ENCODE results near the gene AXDND1. TPM values are rescaled to one million over a fixed set of nuclear protein-coding genes. Genes with fewer than 3 reads are reported as not detected.
"Not testable (repeated sequence)": the region's sequence is repeated elsewhere in the genome, so short reads cannot be mapped to it uniquely, and the experiment has no call there.

The AXDND1 gene
- polyA plus RNA-seq, 2 donors: not detected

DNA sequence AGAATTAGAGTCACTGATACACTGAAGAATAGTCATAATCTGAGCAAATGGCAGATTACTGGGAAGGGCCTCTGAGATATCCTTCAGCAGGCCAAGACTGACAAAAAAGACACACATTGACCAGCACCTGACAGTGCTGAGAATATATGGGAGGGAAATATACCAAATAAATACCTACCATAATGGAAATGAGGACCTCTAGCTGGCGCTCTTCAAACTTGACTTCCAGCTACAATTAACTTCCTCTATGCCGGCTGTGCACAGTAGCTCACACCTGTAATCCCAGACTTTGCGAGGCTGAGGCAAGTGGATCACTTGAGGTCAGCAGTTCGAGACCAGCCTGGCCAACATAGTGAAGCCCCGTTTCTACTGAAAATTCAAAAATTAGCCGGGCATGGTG is 140.4 kb downstream of the AXDND1 start:
- WGBS, 2 donors: 85 to 88% methylated on average over 6 of the region's 6 CpGs
- Histone ChIP-seq H3K27me3 (ENCODE audit: control insufficient read depth in 1 of 2, insufficient read depth in 2 of 2, low read length in 2 of 2) (no peaks in the 10 kb centered on the region), H3K27ac (ENCODE audit: low read depth in 2 of 2, low read length in 1 of 2) (no peak overlapping the region), H3K4me3 (ENCODE audit: low read depth in 1 of 2, low read length in 2 of 2) (no peak overlapping the region), H3K36me3 (ENCODE audit: control insufficient read depth in 2 of 2, insufficient read depth in 2 of 2, low read length in 1 of 2) (no peaks in the 10 kb centered on the region), H3K4me1 (ENCODE audit: control insufficient read depth in 2 of 2, insufficient read depth in 2 of 2, low read length in 1 of 2) (no peaks in the 10 kb centered on the region), H3K9me3 (ENCODE audit: control insufficient read depth in 2 of 2, insufficient read depth in 1 of 2, low read depth in 1 of 2, low read length in 1 of 2) (no peaks in the 10 kb centered on the region)

DNA sequence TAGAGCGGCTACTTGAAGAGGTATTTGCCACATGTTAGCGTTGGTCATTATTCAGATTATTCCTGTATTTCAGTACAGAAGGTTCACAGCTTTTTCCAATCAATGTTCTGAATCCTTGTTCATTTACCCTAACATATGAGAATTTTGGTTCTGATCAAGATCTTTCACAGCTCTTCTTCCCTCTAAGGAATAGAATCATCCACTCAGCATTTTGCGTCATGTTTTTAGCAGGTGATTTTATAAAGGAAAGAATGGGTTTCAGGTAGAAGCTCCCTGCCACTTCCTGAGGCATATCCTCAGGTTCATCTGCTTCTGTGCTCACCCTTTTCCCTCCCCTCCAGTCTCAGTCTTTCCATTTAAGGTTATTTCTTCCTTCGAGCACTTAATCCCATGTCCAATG is 143.6 kb downstream of the AXDND1 start:
- H3K27me3 ChIP-seq (ENCODE audit: control insufficient read depth in 1 of 2, insufficient read depth in 2 of 2, low read length in 2 of 2): no peaks in the 10 kb centered on the region
- no peak overlapping the region for H3K4me3 ChIP-seq (ENCODE audit: low read depth in 1 of 2, low read length in 2 of 2)
- H3K4me1 ChIP-seq (ENCODE audit: control insufficient read depth in 2 of 2, insufficient read depth in 2 of 2, low read length in 1 of 2): no peaks in the 10 kb centered on the region
- no peak overlapping the region for H3K27ac ChIP-seq (ENCODE audit: low read depth in 2 of 2, low read length in 1 of 2)
- no peaks in the 10 kb centered on the region for H3K9me3 ChIP-seq (ENCODE audit: control insufficient read depth in 2 of 2, insufficient read depth in 1 of 2, low read depth in 1 of 2, low read length in 1 of 2)
- 79 to 82% methylated on average over 4 of the region's 4 CpGs for WGBS, 2 donors
- H3K36me3 ChIP-seq (ENCODE audit: control insufficient read depth in 2 of 2, insufficient read depth in 2 of 2, low read length in 1 of 2): no peaks in the 10 kb centered on the region

DNA sequence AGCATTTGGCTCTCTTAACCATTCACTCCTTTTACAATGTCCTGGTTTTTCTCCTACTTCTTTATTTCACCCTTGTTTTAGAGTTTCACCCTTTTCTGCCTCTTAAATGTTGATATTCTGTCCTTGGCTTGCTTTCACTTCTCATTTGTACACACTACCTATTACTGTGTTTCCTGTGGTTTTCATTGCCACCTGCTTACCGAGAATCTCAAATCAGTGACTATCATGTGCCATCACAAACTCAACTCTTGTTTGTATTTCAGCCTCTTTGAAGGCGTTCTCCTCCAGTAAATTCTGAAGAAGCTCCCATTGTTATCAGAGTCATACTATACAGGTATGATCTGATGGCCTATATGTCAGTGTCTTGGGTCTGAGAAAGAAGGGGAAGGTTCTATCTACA is 144.3 kb downstream of the AXDND1 start:
- no peaks in the 10 kb centered on the region for H3K27me3 ChIP-seq (ENCODE audit: control insufficient read depth in 1 of 2, insufficient read depth in 2 of 2, low read length in 2 of 2)
- WGBS, 2 donors: 35 to 39% methylated on average over 2 of the region's 2 CpGs
- no peak overlapping the region for H3K4me3 ChIP-seq (ENCODE audit: low read depth in 1 of 2, low read length in 2 of 2)
- H3K9me3 ChIP-seq (ENCODE audit: control insufficient read depth in 2 of 2, insufficient read depth in 1 of 2, low read depth in 1 of 2, low read length in 1 of 2): no peaks in the 10 kb centered on the region
- no peaks in the 10 kb centered on the region for H3K4me1 ChIP-seq (ENCODE audit: control insufficient read depth in 2 of 2, insufficient read depth in 2 of 2, low read length in 1 of 2)
- no peaks in the 10 kb centered on the region for H3K36me3 ChIP-seq (ENCODE audit: control insufficient read depth in 2 of 2, insufficient read depth in 2 of 2, low read length in 1 of 2)
- H3K27ac ChIP-seq (ENCODE audit: low read depth in 2 of 2, low read length in 1 of 2): no peak overlapping the region

DNA sequence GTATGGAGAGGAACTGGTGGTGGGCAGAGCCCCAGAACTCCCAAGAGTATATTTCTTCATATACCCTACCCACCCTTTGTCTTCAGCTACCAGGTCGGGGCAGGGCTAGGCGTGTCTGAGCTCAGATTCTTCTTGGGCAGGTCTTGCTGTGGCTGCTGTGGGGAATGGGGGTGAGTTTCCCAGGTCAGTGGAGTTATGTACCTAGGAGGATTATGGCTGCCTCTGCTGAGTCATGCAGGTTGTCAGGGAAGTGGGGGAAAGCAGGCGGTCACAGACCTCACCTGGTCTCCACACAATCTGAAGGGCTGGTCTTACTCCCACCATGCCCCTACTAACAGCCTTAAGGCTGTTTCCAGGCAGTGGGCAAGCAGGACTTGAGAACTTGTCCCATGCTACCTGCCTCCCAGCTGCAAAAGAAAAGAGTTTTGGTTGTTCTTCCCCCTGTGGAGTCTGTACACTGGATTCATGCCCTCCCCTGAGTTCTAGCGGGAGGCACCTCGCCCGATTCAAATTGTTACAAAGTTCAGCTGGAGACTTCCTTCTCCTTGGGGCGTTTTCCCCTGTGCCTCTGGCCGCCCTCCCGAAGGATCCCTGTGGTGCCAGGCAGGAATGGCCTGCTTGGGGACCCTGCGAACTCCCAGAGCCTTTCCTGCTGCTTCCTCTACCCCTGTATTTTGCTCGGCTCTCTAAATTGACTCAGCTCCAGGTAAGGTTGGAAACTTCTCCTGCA is 151.4 kb downstream of the AXDND1 start:
- H3K27me3 ChIP-seq (ENCODE audit: control insufficient read depth in 1 of 2, insufficient read depth in 2 of 2, low read length in 2 of 2): no peaks in the 10 kb centered on the region
- WGBS, 2 donors: 60 to 62% methylated on average over 11 of the region's 11 CpGs
- H3K36me3 ChIP-seq (ENCODE audit: control insufficient read depth in 2 of 2, insufficient read depth in 2 of 2, low read length in 1 of 2): no peaks in the 10 kb centered on the region
- H3K9me3 ChIP-seq (ENCODE audit: control insufficient read depth in 2 of 2, insufficient read depth in 1 of 2, low read depth in 1 of 2, low read length in 1 of 2): no peaks in the 10 kb centered on the region
- H3K27ac ChIP-seq (ENCODE audit: low read depth in 2 of 2, low read length in 1 of 2): no peak overlapping the region
- H3K4me1 ChIP-seq (ENCODE audit: control insufficient read depth in 2 of 2, insufficient read depth in 2 of 2, low read length in 1 of 2): no peaks in the 10 kb centered on the region
- no peak overlapping the region for H3K4me3 ChIP-seq (ENCODE audit: low read depth in 1 of 2, low read length in 2 of 2)

DNA sequence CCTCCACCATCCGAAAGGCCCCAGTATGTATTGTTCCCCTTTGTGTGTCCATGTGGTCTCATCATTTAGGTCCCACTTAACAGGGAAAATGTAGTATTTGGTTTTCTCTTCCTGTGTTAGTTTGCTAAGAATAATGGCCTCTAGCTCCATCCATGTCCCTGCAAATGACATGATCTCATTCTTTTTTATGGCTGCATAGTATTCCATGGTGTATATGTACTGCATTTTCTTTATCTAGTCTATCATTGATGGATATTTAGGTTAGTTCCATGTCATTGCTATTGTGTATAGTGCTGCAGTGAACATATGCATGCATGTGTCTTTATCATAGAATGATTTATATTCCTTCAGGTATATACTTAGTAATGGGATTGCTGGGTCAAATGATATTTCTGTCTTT is 152.8 kb downstream of the AXDND1 start:
- H3K27me3 ChIP-seq (ENCODE audit: control insufficient read depth in 1 of 2, insufficient read depth in 2 of 2, low read length in 2 of 2); H3K27ac ChIP-seq (ENCODE audit: low read depth in 2 of 2, low read length in 1 of 2); H3K36me3 ChIP-seq (ENCODE audit: control insufficient read depth in 2 of 2, insufficient read depth in 2 of 2, low read length in 1 of 2); H3K4me3 ChIP-seq (ENCODE audit: low read depth in 1 of 2, low read length in 2 of 2); H3K9me3 ChIP-seq (ENCODE audit: control insufficient read depth in 2 of 2, insufficient read depth in 1 of 2, low read depth in 1 of 2, low read length in 1 of 2); H3K4me1 ChIP-seq (ENCODE audit: control insufficient read depth in 2 of 2, insufficient read depth in 2 of 2, low read length in 1 of 2): not testable (repeated sequence)
- 94 to 96% methylated on average over 1 of the region's 1 CpG for WGBS, 2 donors

DNA sequence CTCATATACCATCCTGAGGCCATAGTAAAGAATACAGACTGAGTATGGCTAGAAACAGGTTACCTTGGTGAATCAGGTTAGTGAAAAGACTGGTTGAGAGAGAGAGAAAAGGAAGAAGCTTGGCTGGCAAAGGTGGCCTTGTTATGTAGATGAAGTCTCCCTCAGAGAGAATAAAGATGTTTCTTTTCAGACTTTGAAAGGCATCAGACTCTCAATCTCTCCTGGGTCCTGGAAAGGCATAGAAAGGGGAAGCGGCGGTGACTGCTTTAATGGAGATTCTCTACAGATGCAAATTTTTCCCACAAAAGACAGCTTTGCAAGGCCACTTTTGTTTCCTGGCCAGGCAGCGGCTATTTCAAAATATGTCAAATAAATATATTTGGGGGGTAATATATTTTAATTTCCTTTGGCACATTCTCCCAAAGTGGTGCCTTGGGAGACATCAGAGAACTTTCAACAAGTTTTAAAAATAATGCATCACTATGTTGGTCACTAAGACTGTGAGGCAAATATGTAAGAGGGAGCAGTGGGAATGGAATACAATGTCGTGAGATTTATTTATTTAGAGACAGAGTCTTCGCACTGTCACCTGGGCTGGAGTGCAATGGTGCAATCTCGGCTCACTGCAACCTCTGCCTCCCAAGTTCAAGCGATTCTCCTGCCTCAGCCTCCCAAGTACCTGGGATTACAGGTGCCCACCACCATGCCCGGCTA is 163.9 kb downstream of the AXDND1 start:
- 79% methylated on average over 8 of the region's 8 CpGs for WGBS, 2 donors
- no peaks in the 10 kb centered on the region for H3K4me1 ChIP-seq (ENCODE audit: control insufficient read depth in 2 of 2, insufficient read depth in 2 of 2, low read length in 1 of 2)
- no peaks in the 10 kb centered on the region for H3K27me3 ChIP-seq (ENCODE audit: control insufficient read depth in 1 of 2, insufficient read depth in 2 of 2, low read length in 2 of 2)
- no peaks in the 10 kb centered on the region for H3K9me3 ChIP-seq (ENCODE audit: control insufficient read depth in 2 of 2, insufficient read depth in 1 of 2, low read depth in 1 of 2, low read length in 1 of 2)
- no peak overlapping the region for H3K27ac ChIP-seq (ENCODE audit: low read depth in 2 of 2, low read length in 1 of 2)
- no peaks in the 10 kb centered on the region for H3K36me3 ChIP-seq (ENCODE audit: control insufficient read depth in 2 of 2, insufficient read depth in 2 of 2, low read length in 1 of 2)
- H3K4me3 ChIP-seq (ENCODE audit: low read depth in 1 of 2, low read length in 2 of 2): no peak overlapping the region

DNA sequence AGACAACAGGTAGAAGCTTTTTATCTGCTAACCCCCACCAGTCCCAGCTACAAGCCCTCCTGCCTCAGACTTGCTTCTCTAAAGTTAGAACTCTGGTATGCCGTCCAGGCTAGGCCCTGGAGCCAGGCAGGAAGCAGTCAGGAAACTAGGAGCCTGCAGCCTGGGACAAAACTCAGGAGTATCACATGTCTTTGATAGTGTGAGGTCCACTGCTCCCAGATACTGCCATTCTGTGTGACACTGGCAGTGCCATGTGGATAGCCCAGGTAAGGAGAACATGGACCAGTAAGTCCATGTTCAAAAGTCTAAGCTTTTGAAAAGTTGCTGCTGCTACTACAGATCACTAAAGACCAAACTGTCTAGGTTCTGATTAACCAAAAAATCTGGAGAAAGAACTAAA is 164.6 kb downstream of the AXDND1 start:
- no peak overlapping the region for H3K4me3 ChIP-seq (ENCODE audit: low read depth in 1 of 2, low read length in 2 of 2)
- no peak overlapping the region for H3K27ac ChIP-seq (ENCODE audit: low read depth in 2 of 2, low read length in 1 of 2)
- no peaks in the 10 kb centered on the region for H3K36me3 ChIP-seq (ENCODE audit: control insufficient read depth in 2 of 2, insufficient read depth in 2 of 2, low read length in 1 of 2)
- WGBS, 2 donors: 61 to 82% methylated on average over 1 of the region's 1 CpG
- H3K4me1 ChIP-seq (ENCODE audit: control insufficient read depth in 2 of 2, insufficient read depth in 2 of 2, low read length in 1 of 2): no peaks in the 10 kb centered on the region
- H3K9me3 ChIP-seq (ENCODE audit: control insufficient read depth in 2 of 2, insufficient read depth in 1 of 2, low read depth in 1 of 2, low read length in 1 of 2): no peaks in the 10 kb centered on the region
- H3K27me3 ChIP-seq (ENCODE audit: control insufficient read depth in 1 of 2, insufficient read depth in 2 of 2, low read length in 2 of 2): no peaks in the 10 kb centered on the region

DNA sequence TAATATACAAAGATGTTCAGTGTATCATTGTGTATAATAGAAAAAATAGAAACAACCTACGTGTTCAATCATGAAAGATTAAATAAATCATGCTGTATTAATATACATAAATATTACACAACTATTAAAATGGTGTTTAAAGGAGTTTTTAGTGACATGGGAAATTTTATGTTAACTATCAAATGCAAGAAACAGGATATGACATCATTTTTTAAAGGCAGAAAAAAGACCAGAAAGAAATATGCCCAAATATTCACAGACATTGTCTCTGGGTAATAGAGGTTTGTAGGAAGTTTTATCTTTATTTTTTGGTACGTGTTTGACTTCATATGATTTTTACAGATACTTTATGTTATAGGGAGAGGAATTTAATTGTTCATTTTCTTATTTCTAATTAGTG is 176.0 kb downstream of the AXDND1 start:
- no peaks in the 10 kb centered on the region for H3K4me1 ChIP-seq (ENCODE audit: control insufficient read depth in 2 of 2, insufficient read depth in 2 of 2, low read length in 1 of 2)
- no peak overlapping the region for H3K4me3 ChIP-seq (ENCODE audit: low read depth in 1 of 2, low read length in 2 of 2)
- peaks cover 2 to 3% of the 10 kb centered on the region in 2 donors for H3K9me3 ChIP-seq (ENCODE audit: control insufficient read depth in 2 of 2, insufficient read depth in 1 of 2, low read depth in 1 of 2, low read length in 1 of 2)
- no peaks in the 10 kb centered on the region for H3K27me3 ChIP-seq (ENCODE audit: control insufficient read depth in 1 of 2, insufficient read depth in 2 of 2, low read length in 2 of 2)
- H3K27ac ChIP-seq (ENCODE audit: low read depth in 2 of 2, low read length in 1 of 2): no peak overlapping the region
- WGBS, 2 donors: 63 to 72% methylated on average over 2 of the region's 2 CpGs
- H3K36me3 ChIP-seq (ENCODE audit: control insufficient read depth in 2 of 2, insufficient read depth in 2 of 2, low read length in 1 of 2): no peaks in the 10 kb centered on the region

DNA sequence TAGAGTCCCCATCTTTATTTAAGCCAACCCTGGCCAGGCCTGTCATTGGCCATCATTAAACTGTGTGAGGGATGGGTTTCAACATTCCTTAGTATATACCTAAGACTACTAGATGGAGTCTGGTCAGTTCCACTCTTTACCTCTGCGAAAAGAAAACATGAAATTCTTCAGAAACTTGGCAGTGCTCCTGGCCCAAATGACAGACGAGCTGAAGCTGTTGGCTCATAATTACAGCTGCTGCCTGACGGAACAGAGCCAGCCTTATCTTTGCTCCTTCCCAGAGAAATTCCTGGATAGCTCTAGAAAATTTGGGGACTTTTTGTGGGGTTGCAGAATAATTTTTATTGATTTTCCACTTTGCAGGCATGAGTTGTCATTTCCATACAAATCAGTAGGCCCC is 179.6 kb downstream of the AXDND1 start:
- Histone ChIP-seq H3K27ac (ENCODE audit: low read depth in 2 of 2, low read length in 1 of 2) (no peak overlapping the region), H3K4me3 (ENCODE audit: low read depth in 1 of 2, low read length in 2 of 2) (no peak overlapping the region), H3K4me1 (ENCODE audit: control insufficient read depth in 2 of 2, insufficient read depth in 2 of 2, low read length in 1 of 2) (no peaks in the 10 kb centered on the region), H3K36me3 (ENCODE audit: control insufficient read depth in 2 of 2, insufficient read depth in 2 of 2, low read length in 1 of 2) (no peaks in the 10 kb centered on the region), H3K9me3 (ENCODE audit: control insufficient read depth in 2 of 2, insufficient read depth in 1 of 2, low read depth in 1 of 2, low read length in 1 of 2) (peaks cover 2 to 3% of the 10 kb centered on the region in 2 donors), H3K27me3 (ENCODE audit: control insufficient read depth in 1 of 2, insufficient read depth in 2 of 2, low read length in 2 of 2) (no peaks in the 10 kb centered on the region)
- 29 to 33% methylated on average over 3 of the region's 3 CpGs for WGBS, 2 donors

DNA sequence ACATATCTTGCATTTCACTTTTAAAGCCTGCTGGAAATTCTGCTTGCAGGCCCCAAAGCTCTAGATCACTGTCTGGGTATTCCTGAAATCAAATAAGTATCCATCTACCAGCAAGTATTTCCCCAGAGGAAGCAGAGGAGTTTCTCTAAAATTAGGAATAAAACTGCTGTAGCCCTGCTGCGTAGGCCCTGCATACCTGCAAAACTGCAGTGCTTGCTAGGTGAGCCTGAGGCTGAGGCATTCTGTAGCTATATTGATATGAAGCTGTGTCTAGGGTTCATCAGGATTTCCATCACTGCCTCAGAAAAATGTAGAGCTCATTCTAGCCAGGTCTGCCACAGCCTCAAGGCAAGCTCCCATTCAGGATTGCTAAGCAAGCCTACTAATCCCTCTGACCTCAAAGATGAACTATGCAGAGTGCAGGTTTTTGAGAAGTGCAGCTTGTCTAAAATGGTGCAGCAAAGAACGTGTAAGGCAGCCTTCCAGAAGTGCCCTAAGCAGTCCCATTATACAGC is 181.3 kb downstream of the AXDND1 start:
- no peaks in the 10 kb centered on the region for H3K27me3 ChIP-seq (ENCODE audit: control insufficient read depth in 1 of 2, insufficient read depth in 2 of 2, low read length in 2 of 2)
- H3K9me3 ChIP-seq (ENCODE audit: control insufficient read depth in 2 of 2, insufficient read depth in 1 of 2, low read depth in 1 of 2, low read length in 1 of 2): peaks cover 0 to 2% of the 10 kb centered on the region in 2 donors
- WGBS, 2 donors: 45 to 75% methylated on average over 2 of the region's 2 CpGs
- no peak overlapping the region for H3K4me3 ChIP-seq (ENCODE audit: low read depth in 1 of 2, low read length in 2 of 2)
- H3K36me3 ChIP-seq (ENCODE audit: control insufficient read depth in 2 of 2, insufficient read depth in 2 of 2, low read length in 1 of 2): no peaks in the 10 kb centered on the region
- no peaks in the 10 kb centered on the region for H3K4me1 ChIP-seq (ENCODE audit: control insufficient read depth in 2 of 2, insufficient read depth in 2 of 2, low read length in 1 of 2)
- no peak overlapping the region for H3K27ac ChIP-seq (ENCODE audit: low read depth in 2 of 2, low read length in 1 of 2)
